MM.1S (cell line): ENCODE measurements around the gene ARHGAP23.

Experiments
- EZH2phosphoT487 ChIP-seq: fragments of 300-600 bp; sonication (generic); IDR thresholded peaks from 2 replicates; pipeline ENCODE4 v1.6.1; 2018; ENCODE audit warnings: antibody characterized with exemption, low read length
- TF ChIP-seq, protein P1 (sequence below): fragments of 300-600 bp; sonication (generic); IDR thresholded peaks from 2 replicates; pipeline ENCODE4 v1.5.1; 2016; ENCODE audit warnings: antibody characterized with exemption, low read length, mixed read lengths

GRCh38 chr17:38425031-38425430 lies 3.2 kb upstream of the ARHGAP23 start:
- TF ChIP-seq, protein P1, sequence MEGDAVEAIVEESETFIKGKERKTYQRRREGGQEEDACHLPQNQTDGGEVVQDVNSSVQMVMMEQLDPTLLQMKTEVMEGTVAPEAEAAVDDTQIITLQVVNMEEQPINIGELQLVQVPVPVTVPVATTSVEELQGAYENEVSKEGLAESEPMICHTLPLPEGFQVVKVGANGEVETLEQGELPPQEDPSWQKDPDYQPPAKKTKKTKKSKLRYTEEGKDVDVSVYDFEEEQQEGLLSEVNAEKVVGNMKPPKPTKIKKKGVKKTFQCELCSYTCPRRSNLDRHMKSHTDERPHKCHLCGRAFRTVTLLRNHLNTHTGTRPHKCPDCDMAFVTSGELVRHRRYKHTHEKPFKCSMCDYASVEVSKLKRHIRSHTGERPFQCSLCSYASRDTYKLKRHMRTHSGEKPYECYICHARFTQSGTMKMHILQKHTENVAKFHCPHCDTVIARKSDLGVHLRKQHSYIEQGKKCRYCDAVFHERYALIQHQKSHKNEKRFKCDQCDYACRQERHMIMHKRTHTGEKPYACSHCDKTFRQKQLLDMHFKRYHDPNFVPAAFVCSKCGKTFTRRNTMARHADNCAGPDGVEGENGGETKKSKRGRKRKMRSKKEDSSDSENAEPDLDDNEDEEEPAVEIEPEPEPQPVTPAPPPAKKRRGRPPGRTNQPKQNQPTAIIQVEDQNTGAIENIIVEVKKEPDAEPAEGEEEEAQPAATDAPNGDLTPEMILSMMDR = no peak
- TF ChIP-seq EZH2phosphoT487 = no peak
